Measurements from ENCODE around the gene BCL2.

Gene BCL2

GRCh38 chr18:63326011-63326410, 6.4 kb upstream of the BCL2 start:
- no peak for DNase-seq (ENCODE audit: low read depth in 2 of 2)

GRCh38 chr18:63325086-63325686, 5.6 kb upstream of the BCL2 start:
- no peak for DNase-seq (ENCODE audit: low read depth in 2 of 2)

- DNase-seq (ENCODE audit: low read depth in 2 of 2), result no peak
Measured at GRCh38 chr18:63322908-63323634, 3.5 kb upstream of the BCL2 start.

GRCh38 chr18:63322206-63322605, 2.6 kb upstream of the BCL2 start:
- DNase-seq (ENCODE audit: low read depth in 2 of 2), result no peak

- no peak for DNase-seq (ENCODE audit: low read depth in 2 of 2)
Measured at GRCh38 chr18:63321291-63321690, 1.7 kb upstream of the BCL2 start.

GRCh38 chr18:63320975-63321265, 1.4 kb upstream of the BCL2 start:
- no peak for DNase-seq (ENCODE audit: low read depth in 2 of 2)

- peak; percentile 75 to 76 for DNase-seq (ENCODE audit: low read depth in 2 of 2)
Measured at GRCh38 chr18:63320123-63320974, 780 bp upstream of the BCL2 start.

- DNase-seq (ENCODE audit: low read depth in 2 of 2), result no peak
Measured at GRCh38 chr18:63318889-63319382, 633 bp downstream of the BCL2 start.

- peak; percentile 75 to 80 for DNase-seq (ENCODE audit: low read depth in 2 of 2)
Measured at GRCh38 chr18:63317982-63318888, 1.3 kb downstream of the BCL2 start.

GRCh38 chr18:63317556-63317946, 2.0 kb downstream of the BCL2 start:
- DNase-seq (ENCODE audit: low read depth in 2 of 2), result no peak

- DNase-seq (ENCODE audit: low read depth in 2 of 2), result no peak
Measured at GRCh38 chr18:63316612-63317555, 2.7 kb downstream of the BCL2 start.

GRCh38 chr18:63315876-63316275, 3.7 kb downstream of the BCL2 start:
- no peak for DNase-seq (ENCODE audit: low read depth in 2 of 2)

- DNase-seq (ENCODE audit: low read depth in 2 of 2), result no peak
Measured at GRCh38 chr18:63315131-63315662, 4.4 kb downstream of the BCL2 start.

- DNase-seq (ENCODE audit: low read depth in 2 of 2), result no peak
Measured at GRCh38 chr18:63314062-63314790, 5.3 kb downstream of the BCL2 start.

GRCh38 chr18:63313396-63313917, 6.1 kb downstream of the BCL2 start:
- no peak for DNase-seq (ENCODE audit: low read depth in 2 of 2)

GRCh38 chr18:63312737-63313395, 6.7 kb downstream of the BCL2 start:
- DNase-seq (ENCODE audit: low read depth in 2 of 2), result no peak

- no peak for DNase-seq (ENCODE audit: low read depth in 2 of 2)
Measured at GRCh38 chr18:63312019-63312409, 7.6 kb downstream of the BCL2 start.

GRCh38 chr18:63311118-63312018, 8.2 kb downstream of the BCL2 start:
- DNase-seq (ENCODE audit: low read depth in 2 of 2), result no peak
